ENCODE data around the gene MAPK1. TPM values are rescaled to one million over a fixed set of nuclear protein-coding genes. Genes with fewer than 3 reads are reported as not detected.
"Not testable (repeated sequence)": the region's sequence is repeated elsewhere in the genome, so short reads cannot be mapped to it uniquely, and the experiment has no call there.

MAPK1 gene
- polyA plus RNA-seq, 1 experiment, result 154 TPM

DNA sequence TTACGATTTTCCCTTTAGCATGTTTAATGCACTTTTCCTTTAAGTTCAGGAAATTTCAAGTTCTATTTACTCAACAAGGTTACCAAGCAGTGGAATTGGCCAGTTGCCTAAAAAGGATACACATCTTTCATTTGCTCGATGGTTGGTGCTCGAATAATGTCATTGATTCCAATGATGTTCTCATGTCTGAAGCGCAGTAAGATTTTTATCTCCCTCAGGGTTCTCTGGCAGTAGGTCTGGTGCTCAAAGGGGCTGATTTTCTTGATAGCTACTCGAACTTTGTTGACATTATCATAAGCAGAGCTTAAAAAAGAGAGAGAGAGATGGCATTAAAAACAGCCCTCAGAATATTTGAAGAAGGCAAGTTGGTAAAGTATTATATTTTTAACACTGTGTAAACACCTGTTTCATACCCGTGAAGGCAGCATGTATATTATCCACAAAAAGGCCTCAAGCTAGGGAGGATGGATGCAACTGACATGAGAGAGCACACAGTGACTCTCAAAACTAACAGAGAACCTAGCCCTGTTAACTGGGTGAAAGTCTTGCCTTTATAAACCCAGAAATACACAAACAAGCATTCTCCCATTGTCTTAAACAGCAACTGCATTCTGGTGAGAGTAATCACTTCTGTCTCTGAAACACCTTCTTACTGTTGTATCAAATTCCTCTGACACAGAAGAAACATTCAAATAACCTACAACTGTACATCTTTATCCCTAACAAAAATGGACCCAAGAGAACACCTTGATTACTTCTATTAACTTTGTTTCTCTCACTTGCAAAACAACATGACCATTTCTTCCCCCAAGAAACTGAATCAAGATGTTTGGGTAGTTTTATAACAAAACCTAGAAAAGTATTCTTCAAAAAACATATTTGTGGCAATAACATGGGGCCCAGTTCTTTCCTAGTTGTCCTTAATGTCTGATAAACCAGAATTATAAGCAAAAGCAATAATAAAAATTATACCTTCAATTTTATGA, 59.6 kb downstream of the MAPK1 start:
- no peaks in the 10 kb centered on the region for H3K27me3 ChIP-seq (ENCODE audit: control insufficient read depth, insufficient read depth, low read length)
- no peaks in the 10 kb centered on the region for H3K9me3 ChIP-seq (ENCODE audit: control insufficient read depth, insufficient read depth, low read length)
- H3K4me3 ChIP-seq (ENCODE audit: low read depth, low read length), result no peak overlapping the region
- no peak overlapping the region for H3K27ac ChIP-seq (ENCODE audit: low read depth, low read length)
- POLR2A ChIA-PET, result no interaction called here
- no peak for DNase-seq (ENCODE audit: low read depth, low spot score)
- TF ChIP-seq, protein P1, sequence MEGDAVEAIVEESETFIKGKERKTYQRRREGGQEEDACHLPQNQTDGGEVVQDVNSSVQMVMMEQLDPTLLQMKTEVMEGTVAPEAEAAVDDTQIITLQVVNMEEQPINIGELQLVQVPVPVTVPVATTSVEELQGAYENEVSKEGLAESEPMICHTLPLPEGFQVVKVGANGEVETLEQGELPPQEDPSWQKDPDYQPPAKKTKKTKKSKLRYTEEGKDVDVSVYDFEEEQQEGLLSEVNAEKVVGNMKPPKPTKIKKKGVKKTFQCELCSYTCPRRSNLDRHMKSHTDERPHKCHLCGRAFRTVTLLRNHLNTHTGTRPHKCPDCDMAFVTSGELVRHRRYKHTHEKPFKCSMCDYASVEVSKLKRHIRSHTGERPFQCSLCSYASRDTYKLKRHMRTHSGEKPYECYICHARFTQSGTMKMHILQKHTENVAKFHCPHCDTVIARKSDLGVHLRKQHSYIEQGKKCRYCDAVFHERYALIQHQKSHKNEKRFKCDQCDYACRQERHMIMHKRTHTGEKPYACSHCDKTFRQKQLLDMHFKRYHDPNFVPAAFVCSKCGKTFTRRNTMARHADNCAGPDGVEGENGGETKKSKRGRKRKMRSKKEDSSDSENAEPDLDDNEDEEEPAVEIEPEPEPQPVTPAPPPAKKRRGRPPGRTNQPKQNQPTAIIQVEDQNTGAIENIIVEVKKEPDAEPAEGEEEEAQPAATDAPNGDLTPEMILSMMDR (IDR thresholded peaks at IDR 0.05; ENCODE audit: low read depth, low read length), result no peak
- CTCF ChIA-PET, result no interaction called here

DNA sequence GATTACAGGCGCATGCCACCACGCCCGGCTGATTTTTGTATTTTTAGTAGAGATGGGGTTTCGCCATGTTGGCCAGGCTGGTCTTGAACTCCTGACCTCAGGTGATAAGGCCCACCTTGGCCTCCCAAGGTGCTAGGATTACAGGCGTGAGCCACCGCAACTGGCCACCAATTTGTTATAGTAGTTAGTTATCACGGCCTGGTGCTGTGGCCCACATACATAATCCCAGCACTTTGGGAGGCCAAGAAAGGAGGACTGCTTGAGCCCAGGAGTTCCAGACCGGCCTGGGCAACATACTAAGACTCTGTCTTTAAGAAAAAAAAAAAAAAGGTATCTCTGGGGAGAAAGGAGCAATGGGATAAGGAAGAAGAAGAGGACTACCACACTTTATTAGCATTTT, 62.1 kb downstream of the MAPK1 start:
- CTCF ChIA-PET, POLR2A ChIA-PET: not testable (repeated sequence)

DNA sequence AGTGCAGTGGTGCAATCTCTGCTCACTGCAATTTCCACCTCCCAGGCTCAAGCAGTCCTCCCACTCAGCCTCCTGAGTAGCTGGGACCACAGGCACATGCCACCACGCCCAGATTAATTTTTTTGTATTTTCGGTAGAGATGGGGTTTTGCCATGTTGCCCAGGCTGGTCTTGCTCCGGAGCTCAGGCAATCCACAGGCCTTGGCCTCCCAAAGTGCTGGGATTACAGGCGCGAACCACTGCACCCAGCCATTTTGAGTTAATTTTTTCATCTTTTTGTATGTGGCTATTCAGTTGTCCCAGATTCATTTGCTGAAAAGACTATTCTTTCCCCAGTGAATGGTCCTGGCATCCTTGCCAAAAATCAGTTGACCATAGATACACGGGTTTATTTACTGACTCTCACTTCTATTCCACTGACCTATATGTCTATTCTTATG, 63.6 kb downstream of the MAPK1 start:
- TF ChIP-seq, protein P1 (IDR thresholded peaks at IDR 0.05; ENCODE audit: low read depth, low read length), result no peak
- Histone ChIP-seq H3K9me3 (ENCODE audit: control insufficient read depth, insufficient read depth, low read length) (no peaks in the 10 kb centered on the region), H3K27ac (ENCODE audit: low read depth, low read length) (no peak overlapping the region), H3K27me3 (ENCODE audit: control insufficient read depth, insufficient read depth, low read length) (no peaks in the 10 kb centered on the region), H3K4me3 (ENCODE audit: low read depth, low read length) (no peak overlapping the region)
- ChIA-PET POLR2A (no interaction called here), CTCF (no interaction called here)
- no peak for DNase-seq (ENCODE audit: low read depth, low spot score)

More for the DNA sequence above, 62.1 kb downstream of the MAPK1 start:
- not testable (repeated sequence) for H3K9me3 ChIP-seq (ENCODE audit: control insufficient read depth, insufficient read depth, low read length); H3K27me3 ChIP-seq (ENCODE audit: control insufficient read depth, insufficient read depth, low read length); DNase-seq (ENCODE audit: low read depth, low spot score); H3K27ac ChIP-seq (ENCODE audit: low read depth, low read length); H3K4me3 ChIP-seq (ENCODE audit: low read depth, low read length)

DNA sequence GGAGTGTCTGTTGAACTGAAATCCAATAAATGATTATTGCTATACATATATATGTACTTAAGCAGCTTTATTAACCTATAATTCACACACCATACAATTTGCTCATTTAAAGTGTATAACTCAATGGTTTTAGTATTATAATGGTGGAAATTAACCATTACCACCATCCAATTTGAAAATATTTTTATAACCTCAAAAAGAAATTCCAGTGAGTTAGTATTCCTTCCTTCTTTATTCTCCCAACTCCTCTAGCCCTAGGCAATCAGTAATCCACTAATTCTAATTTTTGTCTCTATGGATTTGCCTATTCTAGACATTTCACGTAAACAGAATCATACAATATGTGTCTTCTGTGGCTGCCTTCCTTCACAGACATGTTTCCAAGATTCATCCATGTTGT, 64.8 kb downstream of the MAPK1 start:
- no peaks in the 10 kb centered on the region for H3K9me3 ChIP-seq (ENCODE audit: control insufficient read depth, insufficient read depth, low read length)
- no peak for DNase-seq (ENCODE audit: low read depth, low spot score)
- ChIA-PET CTCF (no interaction called here), POLR2A (no interaction called here)
- no peaks in the 10 kb centered on the region for H3K27me3 ChIP-seq (ENCODE audit: control insufficient read depth, insufficient read depth, low read length)
- no peak overlapping the region for H3K4me3 ChIP-seq (ENCODE audit: low read depth, low read length)
- TF ChIP-seq, protein P1 (IDR thresholded peaks at IDR 0.05; ENCODE audit: low read depth, low read length), result no peak
- H3K27ac ChIP-seq (ENCODE audit: low read depth, low read length), result no peak overlapping the region

DNA sequence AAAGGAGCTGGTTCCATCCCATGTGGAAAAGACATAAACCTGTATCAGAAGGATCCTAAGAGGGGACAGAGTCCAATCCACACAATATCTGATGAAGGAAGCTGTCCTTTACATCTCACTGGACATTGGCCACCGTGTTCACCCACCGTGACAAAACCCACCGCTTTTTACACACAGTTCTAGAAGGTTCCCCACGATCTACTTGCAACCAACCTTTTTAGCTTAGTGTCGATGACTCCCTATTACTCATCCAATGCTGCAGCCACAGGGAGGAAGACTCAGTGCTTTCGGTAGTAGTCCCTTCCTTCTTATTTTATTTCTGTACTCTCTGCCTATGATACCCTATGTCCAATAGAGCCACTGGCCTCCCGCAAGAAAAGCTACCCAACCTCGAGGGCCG, 65.4 kb downstream of the MAPK1 start:
- Histone ChIP-seq H3K27ac (ENCODE audit: low read depth, low read length) (no peak overlapping the region), H3K9me3 (ENCODE audit: control insufficient read depth, insufficient read depth, low read length) (no peaks in the 10 kb centered on the region), H3K4me3 (ENCODE audit: low read depth, low read length) (no peak overlapping the region), H3K27me3 (ENCODE audit: control insufficient read depth, insufficient read depth, low read length) (no peaks in the 10 kb centered on the region)
- TF ChIP-seq, protein P1 (IDR thresholded peaks at IDR 0.05; ENCODE audit: low read depth, low read length), result no peak
- ChIA-PET POLR2A (interaction anchor here (0.5 kb wide), 2 partner anchors 13 to 28 kb away, joined by 3 to 10 read pairs; no protein-coding TSS in a partner anchor), CTCF (no interaction called here)
- DNase-seq (ENCODE audit: low read depth, low spot score), result no peak

DNA sequence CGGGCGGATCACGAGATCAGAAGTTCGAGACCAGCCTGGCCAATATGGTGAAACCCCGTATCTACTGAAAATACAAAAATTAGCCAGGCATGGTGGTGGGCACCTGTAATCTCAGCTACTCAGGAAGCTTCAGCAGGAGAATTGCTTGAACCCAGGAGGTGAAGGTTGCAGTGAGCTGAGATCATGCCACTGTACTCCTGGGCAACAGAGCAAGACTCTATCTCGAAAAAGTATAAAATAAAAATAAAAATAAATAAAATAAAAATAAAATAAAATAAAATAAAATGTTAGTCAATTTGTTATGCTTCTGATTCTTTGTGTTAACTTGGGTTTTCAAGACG, 66.2 kb downstream of the MAPK1 start:
- DNase-seq (ENCODE audit: low read depth, low spot score); CTCF ChIA-PET; H3K27me3 ChIP-seq (ENCODE audit: control insufficient read depth, insufficient read depth, low read length); H3K27ac ChIP-seq (ENCODE audit: low read depth, low read length); H3K9me3 ChIP-seq (ENCODE audit: control insufficient read depth, insufficient read depth, low read length); H3K4me3 ChIP-seq (ENCODE audit: low read depth, low read length); POLR2A ChIA-PET: not testable (repeated sequence)

Measured in AG04450 (cell line).